ENCODE data around the gene TRAPPC6A.

DNA sequence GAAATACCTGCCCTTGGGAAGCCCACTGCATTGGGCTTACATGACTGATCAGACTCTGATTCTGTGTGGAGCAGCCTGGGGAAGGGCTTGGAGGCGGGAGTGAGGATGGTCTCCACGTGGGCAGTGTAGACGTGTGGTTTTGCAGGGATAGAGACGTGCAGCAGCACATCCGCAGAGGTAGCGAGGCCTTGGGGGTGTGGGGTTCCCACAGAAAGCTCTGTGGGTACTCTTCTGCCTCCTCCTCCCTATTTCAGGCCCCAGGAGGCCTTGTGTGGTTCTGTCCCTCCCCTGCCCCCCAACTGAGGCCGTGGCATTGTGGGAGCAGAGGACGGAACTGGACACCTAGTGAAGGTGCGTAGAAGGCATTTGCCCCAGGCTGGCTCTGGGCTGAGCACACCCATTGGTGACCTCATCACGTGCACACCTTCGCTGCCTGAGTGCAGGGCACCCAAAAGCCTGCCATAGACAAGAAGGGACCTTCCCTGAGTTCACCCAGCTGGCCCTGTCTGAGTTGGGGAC, 56.2 kb downstream of the TRAPPC6A start:
- TF ChIP-seq, protein P1, sequence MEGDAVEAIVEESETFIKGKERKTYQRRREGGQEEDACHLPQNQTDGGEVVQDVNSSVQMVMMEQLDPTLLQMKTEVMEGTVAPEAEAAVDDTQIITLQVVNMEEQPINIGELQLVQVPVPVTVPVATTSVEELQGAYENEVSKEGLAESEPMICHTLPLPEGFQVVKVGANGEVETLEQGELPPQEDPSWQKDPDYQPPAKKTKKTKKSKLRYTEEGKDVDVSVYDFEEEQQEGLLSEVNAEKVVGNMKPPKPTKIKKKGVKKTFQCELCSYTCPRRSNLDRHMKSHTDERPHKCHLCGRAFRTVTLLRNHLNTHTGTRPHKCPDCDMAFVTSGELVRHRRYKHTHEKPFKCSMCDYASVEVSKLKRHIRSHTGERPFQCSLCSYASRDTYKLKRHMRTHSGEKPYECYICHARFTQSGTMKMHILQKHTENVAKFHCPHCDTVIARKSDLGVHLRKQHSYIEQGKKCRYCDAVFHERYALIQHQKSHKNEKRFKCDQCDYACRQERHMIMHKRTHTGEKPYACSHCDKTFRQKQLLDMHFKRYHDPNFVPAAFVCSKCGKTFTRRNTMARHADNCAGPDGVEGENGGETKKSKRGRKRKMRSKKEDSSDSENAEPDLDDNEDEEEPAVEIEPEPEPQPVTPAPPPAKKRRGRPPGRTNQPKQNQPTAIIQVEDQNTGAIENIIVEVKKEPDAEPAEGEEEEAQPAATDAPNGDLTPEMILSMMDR (conservative IDR thresholded peaks at IDR 0.05; ENCODE audit: low read depth, low read length): no peak
- no peak for TF ChIP-seq EZH2phosphoT487 (IDR thresholded peaks at IDR 0.05; ENCODE audit: borderline replicate concordance, low read length)
